8988T (cell line): ENCODE data around the gene C6orf89.
A peak's percentile ranks its signal among the peaks of the same experiment; 100 is the strongest.

Source experiments
- DNase-seq: peaks from one replicate; pipeline ENCODE4 v3.0.0; 2011

The C6orf89 gene

DNA sequence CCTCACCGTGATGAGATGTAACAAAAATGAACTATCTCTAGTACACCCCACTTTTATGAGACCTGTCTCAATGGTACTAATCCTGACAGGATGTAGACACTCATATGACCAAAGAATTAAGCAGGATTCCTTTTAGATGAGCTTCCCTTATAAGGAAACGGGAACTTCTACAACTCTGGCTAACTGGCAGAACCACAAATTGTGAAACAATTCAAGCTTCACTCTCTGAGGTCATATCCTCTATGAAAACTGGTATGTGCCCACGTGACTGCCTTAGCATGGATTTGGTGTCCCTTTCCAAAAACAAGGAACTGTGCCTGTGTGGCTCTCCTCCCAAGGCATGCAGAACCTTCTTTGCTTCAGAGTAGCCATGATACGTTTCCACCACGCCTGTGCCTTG lies 32.4 kb upstream of the C6orf89 start:
- DNase-seq, result no peak

GRCh38 chr6:36855750-36856149 lies 30.0 kb upstream of the C6orf89 start:
- no peak for DNase-seq

GRCh38 chr6:36856277-36856676 lies 29.5 kb upstream of the C6orf89 start:
- DNase-seq, result no peak

DNA sequence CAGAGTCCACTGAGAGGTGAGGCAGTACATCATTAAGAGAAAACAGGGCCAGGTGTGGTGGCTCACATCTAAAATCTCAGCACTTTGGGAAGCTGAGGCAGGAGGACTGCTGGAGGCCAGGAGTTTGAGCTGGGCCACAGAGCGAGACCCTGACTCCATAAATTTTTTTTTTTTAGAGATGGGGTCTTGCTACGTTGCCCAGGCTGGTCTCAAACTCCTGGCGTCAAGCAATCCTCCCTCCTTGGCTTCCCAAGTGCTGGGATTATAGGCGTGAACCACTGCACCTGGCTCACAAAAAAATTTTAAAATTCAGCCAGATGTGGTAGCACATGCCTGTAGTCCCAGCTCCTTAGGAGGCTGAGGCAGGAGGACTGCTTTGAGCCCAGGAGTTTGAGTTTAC lies 28.4 kb upstream of the C6orf89 start:
- DNase-seq, result no peak

- no peak for DNase-seq
Measured at GRCh38 chr6:36858407-36858981, 27.3 kb upstream of the C6orf89 start.

DNA sequence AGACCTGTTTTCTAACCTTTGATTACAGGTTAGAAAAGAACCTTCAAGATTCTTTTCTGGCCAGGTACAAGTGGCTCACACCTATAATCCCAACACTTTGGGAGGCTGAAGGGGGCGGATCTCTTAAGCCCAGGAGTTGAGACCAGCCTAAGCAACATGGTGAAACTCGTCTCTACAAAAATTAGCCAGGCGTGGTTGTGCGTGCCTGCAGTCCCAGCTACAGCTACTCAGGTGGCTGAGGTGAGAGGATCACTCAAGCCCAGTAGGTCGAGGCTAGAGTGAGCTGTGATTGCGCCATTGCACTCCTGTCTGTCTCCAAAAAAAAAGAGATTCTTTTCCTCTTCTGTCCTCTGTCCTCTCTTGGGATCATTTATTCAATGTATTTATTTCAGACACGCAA lies 25.6 kb upstream of the C6orf89 start:
- DNase-seq, result no peak

DNA sequence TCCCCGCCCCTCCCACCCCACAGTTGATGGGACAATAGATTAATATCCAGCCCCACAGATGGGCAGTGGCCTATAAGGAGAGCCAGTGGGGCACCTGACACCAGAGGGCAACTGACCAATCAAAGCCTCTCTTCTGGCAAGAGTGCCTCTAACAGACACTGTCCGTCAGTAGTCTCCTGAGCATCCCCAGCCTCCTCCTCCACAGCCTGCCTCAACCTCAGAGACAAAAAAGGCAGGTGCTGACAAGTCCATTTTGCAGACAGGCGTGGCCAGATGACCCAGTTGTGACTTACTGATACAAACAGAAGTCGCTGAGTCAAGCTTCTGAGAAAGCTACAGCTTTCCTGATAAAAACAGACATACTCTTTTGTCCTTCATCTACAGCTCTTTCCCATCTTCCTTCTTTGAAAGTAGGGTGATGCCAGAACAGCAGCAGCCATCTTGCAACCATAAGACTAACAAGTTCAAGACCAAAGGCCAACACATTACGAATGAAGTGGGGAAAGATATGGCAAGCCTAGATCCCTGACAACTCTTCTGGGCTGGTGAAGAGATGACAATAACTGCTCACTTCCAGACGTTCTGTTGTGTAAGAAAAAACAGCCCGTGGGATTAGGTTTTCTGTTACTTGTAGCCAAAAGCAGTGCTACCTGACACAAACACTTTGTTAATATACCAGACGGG lies 23.4 kb upstream of the C6orf89 start:
- no peak for DNase-seq

DNA sequence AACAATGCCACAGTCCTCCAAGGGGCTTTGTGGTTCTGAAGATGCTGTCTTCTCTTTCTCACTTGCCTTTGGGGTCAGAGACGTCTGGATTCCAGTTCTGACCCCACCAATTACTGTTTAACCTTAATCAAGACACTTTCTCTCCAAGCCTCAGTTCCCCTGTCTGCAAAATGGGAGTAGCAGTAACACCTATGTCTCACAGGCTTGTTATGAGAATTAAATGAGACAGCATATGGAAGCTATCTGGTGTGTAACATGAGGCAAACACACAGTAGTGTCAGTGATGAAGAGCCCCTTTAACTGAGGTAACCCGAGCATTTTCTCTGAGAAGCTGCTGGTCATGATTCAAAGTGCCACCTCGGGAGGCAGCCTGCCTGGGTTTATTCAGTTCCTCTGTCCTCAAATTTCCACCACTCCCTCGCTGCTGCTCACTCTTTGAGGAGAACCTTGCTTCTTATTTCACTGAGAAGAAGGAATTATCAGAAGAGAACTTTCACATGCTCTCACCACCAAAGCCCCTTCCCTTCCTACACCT lies 22.8 kb upstream of the C6orf89 start:
- no peak for DNase-seq

DNA sequence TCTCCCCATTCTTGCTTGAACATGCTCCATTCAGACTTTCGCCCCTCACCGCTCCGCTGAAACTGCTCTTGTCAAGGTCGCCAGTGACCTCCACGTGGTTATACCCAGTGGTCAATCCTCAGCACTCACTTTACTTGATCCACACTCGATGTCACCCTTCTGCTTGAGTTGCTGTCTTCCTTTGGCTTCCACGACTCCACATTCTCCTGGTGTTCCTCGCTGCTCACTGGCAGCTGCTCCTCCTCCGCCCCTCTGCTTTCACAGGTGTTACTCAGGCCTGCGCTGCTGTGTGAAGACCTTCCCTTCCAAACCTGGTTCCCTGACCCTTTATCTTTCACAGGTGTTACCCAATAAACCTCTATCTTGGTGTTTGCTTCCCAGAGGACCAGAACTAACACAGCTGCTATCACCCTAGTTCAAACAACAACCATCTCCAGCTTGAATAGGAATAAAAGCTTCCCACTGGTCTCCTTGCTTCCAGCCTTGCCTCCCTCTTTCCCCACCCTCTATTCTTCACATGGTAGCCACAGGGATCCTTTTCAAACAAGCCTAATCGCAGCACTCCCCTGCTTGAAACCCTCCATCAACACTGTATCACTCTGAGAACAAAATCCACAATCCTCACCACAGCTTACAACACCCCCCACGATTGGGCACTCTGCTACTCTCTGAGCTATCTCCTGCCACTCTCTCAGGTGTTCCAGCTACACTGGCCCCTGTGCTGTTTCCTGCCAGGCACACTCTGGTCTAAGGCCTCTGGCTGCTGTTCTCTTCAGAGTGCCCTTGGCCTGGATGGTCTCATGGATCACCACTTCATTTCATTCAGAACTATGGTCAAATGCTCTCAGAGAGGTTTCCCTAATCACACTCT lies 21.8 kb upstream of the C6orf89 start:
- no peak for DNase-seq

DNA sequence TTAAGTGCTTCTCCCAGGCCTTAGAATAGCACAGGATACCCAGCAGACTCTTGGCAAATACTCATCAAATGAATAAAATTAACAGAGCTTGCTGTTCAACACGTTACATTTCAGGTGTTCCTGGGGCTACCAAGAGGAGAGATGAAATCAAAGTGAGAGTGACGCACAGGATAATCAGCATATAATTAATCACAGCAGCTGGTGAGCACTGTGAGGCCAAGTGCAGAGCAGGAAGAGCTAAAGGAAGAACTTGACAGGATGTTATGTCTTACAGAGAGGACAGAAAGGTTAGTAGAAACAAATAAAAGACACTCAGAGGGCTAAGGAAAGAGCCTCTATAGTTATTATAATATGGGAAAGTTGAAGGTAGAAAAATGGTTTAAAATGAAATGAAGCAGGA lies 19.9 kb upstream of the C6orf89 start:
- no peak for DNase-seq

- DNase-seq, result no peak
Measured at GRCh38 chr6:36867471-36868224, 18.1 kb upstream of the C6orf89 start.

GRCh38 chr6:36871686-36872085 lies 14.1 kb upstream of the C6orf89 start:
- DNase-seq, result no peak

DNA sequence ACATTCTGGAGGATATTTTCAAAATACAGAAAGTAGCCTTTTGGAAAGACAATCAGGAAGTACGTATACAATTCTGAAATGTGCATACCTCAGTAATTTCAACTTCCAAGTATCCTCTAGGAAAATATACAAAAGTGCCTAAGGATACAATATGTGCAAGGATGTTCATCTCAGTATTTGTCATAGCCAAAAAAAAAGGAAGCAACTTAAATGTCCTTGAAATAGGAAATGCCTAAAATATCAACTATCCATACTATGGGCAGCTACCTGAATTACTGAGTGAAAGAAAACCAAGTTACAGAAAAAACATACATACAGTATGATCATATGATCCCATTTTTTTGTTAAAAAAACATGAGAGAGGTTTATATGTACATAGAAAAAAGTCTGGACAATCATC lies 12.6 kb upstream of the C6orf89 start:
- DNase-seq, result no peak

- no peak for DNase-seq
Measured at GRCh38 chr6:36873612-36874442, 11.9 kb upstream of the C6orf89 start.

DNA sequence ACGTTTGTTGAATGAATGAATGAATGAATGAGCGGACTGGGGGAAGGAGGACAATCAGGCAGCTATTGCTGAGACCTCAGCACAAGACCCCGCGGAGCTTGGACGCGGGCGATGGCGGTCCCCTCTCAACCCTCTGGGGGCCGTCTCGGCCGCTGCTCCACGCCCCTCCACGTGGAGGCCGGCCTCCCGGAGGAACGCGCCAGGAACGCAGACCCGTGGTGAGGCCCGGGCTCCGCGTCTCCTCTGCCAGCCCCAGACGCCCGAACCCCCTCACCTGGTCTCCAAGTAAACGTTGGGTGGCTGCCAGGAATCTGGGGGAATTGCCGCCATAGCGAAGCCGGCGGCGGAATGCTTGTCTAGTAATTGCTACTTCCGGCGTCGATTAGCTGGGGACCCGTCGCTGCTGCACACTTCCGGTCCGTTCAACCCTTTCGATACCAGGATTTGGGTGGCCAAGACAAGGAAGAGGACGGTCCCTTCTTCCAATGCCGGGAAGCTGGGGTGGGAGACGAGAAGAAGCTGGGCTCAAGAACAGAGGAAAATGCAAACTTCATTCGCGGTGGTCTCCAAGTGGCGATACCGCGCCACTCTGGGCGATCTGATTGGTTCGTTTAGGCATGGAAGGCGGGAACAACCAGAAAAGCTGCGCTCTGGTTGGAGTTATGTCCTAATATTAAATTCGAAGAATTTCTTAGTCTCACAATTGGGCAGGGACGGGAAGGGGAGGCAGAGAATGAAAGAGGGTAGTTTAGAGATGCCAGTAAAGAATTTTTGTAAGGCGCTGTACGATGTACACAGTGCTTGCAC lies 11.1 kb upstream of the C6orf89 start, which contains the start of gene PPIL1:
Gene PPIL1, minus strand, starts transcription at position 361 of the 807 bp plus-strand sequence. Its CDS starts 31 bp downstream, at position 330.
- peak; percentile 71 for DNase-seq

GRCh38 chr6:36875250-36875633 lies 10.5 kb upstream of the C6orf89 start:
- no peak for DNase-seq

GRCh38 chr6:36884610-36885009 lies 1.1 kb upstream of the C6orf89 start:
- DNase-seq, result no peak

GRCh38 chr6:36886950-36887618 lies 1.3 kb downstream of the C6orf89 start:
- DNase-seq, result no peak

DNA sequence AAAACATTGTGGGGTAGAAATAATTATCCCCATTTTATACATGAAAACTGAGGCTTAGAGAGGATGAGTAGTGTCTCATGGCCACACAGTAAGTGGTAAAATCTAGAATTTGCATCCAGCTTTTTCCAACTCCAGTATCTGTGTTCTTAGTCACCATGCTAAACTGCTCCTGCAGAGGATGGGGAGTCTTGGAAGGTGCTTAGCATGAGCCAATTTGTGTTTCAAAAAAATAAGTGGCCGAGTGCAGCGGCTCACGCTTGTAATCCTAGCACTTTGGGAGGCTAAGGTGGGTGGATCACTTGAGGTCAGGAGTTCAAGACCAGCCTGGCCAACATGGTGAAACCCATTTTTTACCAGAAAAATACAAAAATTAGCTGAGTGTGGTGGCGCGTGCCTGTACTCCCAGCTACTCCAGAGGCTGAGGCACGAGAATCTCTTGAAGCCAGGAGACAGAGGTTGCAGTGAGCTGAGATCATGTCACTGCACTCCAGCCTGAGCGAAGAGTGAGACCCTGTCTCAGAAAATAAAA lies 2.4 kb downstream of the C6orf89 start:
- DNase-seq, result no peak
